HK-2 (cell line): ENCODE measurements around the gene BABAM2.
A peak's percentile ranks its signal among the peaks of the same experiment; 100 is the strongest.

Experiments used
- DNase-seq: peaks from one replicate; pipeline ENCODE4 v3.0.0-alpha.2; 2018; ENCODE audit not compliant: unreplicated experiment

Gene BABAM2

GRCh38 chr2:28280619-28281018 lies 390.1 kb downstream of the BABAM2 start:
- DNase-seq: no peak

GRCh38 chr2:28281739-28282138 lies 391.2 kb downstream of the BABAM2 start:
- no peak for DNase-seq

GRCh38 chr2:28282248-28282647 lies 391.7 kb downstream of the BABAM2 start:
- DNase-seq: no peak

GRCh38 chr2:28282861-28283646 lies 392.5 kb downstream of the BABAM2 start:
- DNase-seq: no peak

- DNase-seq: no peak
Observed at GRCh38 chr2:28283861-28284260, 393.3 kb downstream of the BABAM2 start.

- no peak for DNase-seq
Observed at GRCh38 chr2:28286678-28287077, 396.1 kb downstream of the BABAM2 start.

- DNase-seq: no peak
Observed at GRCh38 chr2:28287256-28287915, 396.9 kb downstream of the BABAM2 start.

- DNase-seq: no peak
Observed at GRCh38 chr2:28288620-28289019, 398.1 kb downstream of the BABAM2 start.

GRCh38 chr2:28291811-28292440 lies 401.4 kb downstream of the BABAM2 start:
- DNase-seq: no peak

GRCh38 chr2:28292491-28292890 lies 402.0 kb downstream of the BABAM2 start:
- DNase-seq: no peak

- no peak for DNase-seq
Observed at GRCh38 chr2:28293416-28293815, 402.9 kb downstream of the BABAM2 start.

GRCh38 chr2:28294451-28294850 lies 403.9 kb downstream of the BABAM2 start:
- DNase-seq: no peak

- peak; percentile 55 for DNase-seq
Observed at GRCh38 chr2:28296243-28296642, 405.7 kb downstream of the BABAM2 start.

GRCh38 chr2:28296904-28297303 lies 406.4 kb downstream of the BABAM2 start:
- no peak for DNase-seq

GRCh38 chr2:28297531-28297930 lies 407.0 kb downstream of the BABAM2 start:
- DNase-seq: no peak

GRCh38 chr2:28298406-28298805 lies 407.9 kb downstream of the BABAM2 start:
- DNase-seq: no peak

- no peak for DNase-seq
Observed at GRCh38 chr2:28300485-28301341, 410.2 kb downstream of the BABAM2 start.

GRCh38 chr2:28305202-28305601 lies 414.7 kb downstream of the BABAM2 start:
- DNase-seq: no peak

- no peak for DNase-seq
Observed at GRCh38 chr2:28310107-28310506, 419.6 kb downstream of the BABAM2 start.

GRCh38 chr2:28311660-28312249 lies 421.2 kb downstream of the BABAM2 start:
- no peak for DNase-seq
